ENCODE results near the gene PDSS2.

Gene PDSS2

DNA sequence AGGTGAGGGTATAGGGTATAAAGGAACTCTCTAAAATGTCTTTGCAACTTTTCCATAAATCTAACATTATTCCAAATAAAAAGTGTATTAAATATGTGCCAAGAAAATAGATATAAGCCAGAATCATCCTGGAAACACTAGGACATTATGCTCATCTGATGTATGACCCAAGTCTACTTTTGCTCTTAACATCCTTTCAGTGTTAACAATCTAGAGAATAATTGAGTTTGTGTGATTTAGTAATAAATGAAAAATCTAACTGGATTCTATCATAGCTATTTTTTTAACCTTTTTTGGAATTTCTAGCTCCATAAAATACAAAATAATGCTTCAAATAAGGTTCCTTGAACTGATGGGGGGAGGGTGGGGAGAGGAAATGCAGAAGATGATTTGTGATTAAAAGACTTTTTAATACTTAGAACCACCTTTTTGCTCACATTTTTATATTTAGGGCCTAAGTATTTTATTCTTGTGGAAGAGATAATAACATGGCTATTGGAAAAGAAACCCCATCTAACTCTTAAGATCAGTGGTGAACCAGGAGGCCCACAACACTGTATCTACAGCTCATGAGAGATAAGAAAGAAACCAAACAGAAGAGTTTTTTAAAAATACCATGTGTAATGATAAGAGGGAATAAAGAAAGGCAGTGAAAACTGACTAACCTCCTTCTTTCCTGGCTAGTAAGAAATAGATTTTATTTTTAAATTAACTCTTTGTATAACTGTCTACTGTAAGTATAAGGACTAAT, 68.5 kb downstream of the PDSS2 start:
- Histone ChIP-seq H3K36me3 (no peaks in the 10 kb centered on the region), H3K27ac (no peak overlapping the region), H3K4me3 (ENCODE audit: low read depth, low read length) (no peak overlapping the region), H3K27me3 (ENCODE audit: insufficient read depth, low read depth, severe bottlenecking) (no peaks in the 10 kb centered on the region), H3K9me3 (ENCODE audit: severe bottlenecking) (no peaks in the 10 kb centered on the region)
- DNase-seq = no peak
- TF ChIP-seq, protein P1, sequence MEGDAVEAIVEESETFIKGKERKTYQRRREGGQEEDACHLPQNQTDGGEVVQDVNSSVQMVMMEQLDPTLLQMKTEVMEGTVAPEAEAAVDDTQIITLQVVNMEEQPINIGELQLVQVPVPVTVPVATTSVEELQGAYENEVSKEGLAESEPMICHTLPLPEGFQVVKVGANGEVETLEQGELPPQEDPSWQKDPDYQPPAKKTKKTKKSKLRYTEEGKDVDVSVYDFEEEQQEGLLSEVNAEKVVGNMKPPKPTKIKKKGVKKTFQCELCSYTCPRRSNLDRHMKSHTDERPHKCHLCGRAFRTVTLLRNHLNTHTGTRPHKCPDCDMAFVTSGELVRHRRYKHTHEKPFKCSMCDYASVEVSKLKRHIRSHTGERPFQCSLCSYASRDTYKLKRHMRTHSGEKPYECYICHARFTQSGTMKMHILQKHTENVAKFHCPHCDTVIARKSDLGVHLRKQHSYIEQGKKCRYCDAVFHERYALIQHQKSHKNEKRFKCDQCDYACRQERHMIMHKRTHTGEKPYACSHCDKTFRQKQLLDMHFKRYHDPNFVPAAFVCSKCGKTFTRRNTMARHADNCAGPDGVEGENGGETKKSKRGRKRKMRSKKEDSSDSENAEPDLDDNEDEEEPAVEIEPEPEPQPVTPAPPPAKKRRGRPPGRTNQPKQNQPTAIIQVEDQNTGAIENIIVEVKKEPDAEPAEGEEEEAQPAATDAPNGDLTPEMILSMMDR (IDR thresholded peaks at IDR 0.05; ENCODE audit: low read depth, low read length) = no peak

DNA sequence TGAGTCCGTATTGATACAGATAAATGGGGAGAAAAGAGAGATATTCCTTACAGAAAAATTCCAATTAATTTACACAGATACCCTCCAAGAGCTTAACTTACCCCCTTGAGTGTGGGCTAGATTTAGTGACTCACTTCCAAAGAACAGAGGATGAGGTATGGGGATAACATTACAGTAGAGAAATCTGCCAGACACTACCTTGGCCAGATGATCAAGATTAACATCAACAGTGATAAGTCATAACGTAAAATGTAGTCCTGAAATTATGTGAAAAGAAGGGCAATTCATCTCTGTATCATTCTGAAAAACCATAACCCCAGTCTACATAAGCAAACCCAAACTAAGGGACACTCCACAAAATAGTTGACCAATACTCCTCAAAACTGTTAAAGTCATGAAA, 69.3 kb downstream of the PDSS2 start:
- H3K4me3 ChIP-seq (ENCODE audit: low read depth, low read length) = no peak overlapping the region
- DNase-seq = no peak
- no peak overlapping the region for H3K27ac ChIP-seq
- no peaks in the 10 kb centered on the region for H3K9me3 ChIP-seq (ENCODE audit: severe bottlenecking)
- H3K27me3 ChIP-seq (ENCODE audit: insufficient read depth, low read depth, severe bottlenecking) = no peaks in the 10 kb centered on the region
- TF ChIP-seq, protein P1 (IDR thresholded peaks at IDR 0.05; ENCODE audit: low read depth, low read length) = no peak
- H3K36me3 ChIP-seq = no peaks in the 10 kb centered on the region

DNA sequence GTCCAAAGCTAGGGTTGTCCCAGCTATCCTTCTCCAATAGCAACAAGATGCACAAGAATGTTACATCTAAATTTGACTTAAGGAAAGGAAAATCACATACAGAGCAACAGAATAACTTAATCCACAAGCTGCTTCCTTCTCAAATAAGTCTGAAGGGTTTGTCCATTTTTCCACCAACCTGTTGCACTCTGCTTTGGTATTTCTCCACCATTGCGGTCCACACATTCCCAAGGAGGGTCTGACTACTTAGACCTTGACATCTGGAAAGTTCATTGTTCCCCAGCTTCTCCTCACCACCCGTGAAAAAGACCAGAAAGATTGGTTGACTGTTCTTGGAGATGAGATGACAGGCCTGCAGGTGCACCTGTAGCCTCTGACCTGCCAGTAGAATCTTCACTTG, 72.5 kb downstream of the PDSS2 start:
- TF ChIP-seq, protein P1 (IDR thresholded peaks at IDR 0.05; ENCODE audit: low read depth, low read length) = no peak
- Histone ChIP-seq H3K4me3 (ENCODE audit: low read depth, low read length) (no peak overlapping the region), H3K36me3 (no peaks in the 10 kb centered on the region), H3K27ac (no peak overlapping the region), H3K9me3 (ENCODE audit: severe bottlenecking) (no peaks in the 10 kb centered on the region), H3K27me3 (ENCODE audit: insufficient read depth, low read depth, severe bottlenecking) (no peaks in the 10 kb centered on the region)
- no peak for DNase-seq

DNA sequence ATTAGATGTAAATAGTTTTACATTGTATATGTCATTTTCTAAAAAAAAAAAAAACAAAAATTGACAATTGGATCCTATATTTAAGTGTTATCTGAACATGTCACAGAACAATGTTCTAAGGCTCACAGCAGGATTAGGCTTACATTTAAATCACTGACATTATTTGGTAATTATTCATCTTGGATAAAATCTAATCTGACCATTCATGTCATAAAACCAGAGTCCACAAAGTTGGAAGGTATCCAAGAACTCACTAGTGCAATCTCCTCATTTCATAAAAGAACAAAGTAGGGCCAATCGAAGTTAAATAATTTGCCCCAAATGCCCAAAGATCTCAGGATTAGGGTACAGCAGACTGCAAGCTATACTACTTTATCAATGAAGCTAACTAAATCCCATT, 73.0 kb downstream of the PDSS2 start:
- Histone ChIP-seq H3K9me3 (ENCODE audit: severe bottlenecking) (no peaks in the 10 kb centered on the region), H3K4me3 (ENCODE audit: low read depth, low read length) (no peak overlapping the region), H3K36me3 (no peaks in the 10 kb centered on the region), H3K27me3 (ENCODE audit: insufficient read depth, low read depth, severe bottlenecking) (no peaks in the 10 kb centered on the region), H3K27ac (no peak overlapping the region)
- no peak for DNase-seq
- TF ChIP-seq, protein P1 (IDR thresholded peaks at IDR 0.05; ENCODE audit: low read depth, low read length) = no peak

DNA sequence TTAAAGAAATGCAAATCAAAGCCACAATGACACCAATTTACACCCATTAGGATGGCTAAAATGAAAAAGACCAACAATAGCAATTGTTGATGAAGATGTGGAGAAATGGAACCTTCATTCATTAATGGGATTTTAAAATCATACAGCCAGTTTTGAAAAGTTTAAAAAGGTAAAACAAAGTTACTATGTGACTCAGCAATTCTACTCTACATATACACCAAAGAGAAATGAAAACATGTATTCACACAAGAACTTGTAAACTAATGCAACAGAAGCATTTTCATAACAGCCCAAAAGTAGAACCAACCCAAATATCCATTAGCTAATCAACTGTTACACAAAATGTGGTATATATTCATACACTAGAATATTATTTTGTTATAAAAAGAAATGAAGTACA, 75.7 kb downstream of the PDSS2 start:
- TF ChIP-seq, protein P1 (IDR thresholded peaks at IDR 0.05; ENCODE audit: low read depth, low read length) = no peak
- no peaks in the 10 kb centered on the region for H3K27me3 ChIP-seq (ENCODE audit: insufficient read depth, low read depth, severe bottlenecking)
- no peak for DNase-seq
- no peak overlapping the region for H3K27ac ChIP-seq
- H3K9me3 ChIP-seq (ENCODE audit: severe bottlenecking) = no peaks in the 10 kb centered on the region
- no peak overlapping the region for H3K4me3 ChIP-seq (ENCODE audit: low read depth, low read length)
- no peaks in the 10 kb centered on the region for H3K36me3 ChIP-seq

DNA sequence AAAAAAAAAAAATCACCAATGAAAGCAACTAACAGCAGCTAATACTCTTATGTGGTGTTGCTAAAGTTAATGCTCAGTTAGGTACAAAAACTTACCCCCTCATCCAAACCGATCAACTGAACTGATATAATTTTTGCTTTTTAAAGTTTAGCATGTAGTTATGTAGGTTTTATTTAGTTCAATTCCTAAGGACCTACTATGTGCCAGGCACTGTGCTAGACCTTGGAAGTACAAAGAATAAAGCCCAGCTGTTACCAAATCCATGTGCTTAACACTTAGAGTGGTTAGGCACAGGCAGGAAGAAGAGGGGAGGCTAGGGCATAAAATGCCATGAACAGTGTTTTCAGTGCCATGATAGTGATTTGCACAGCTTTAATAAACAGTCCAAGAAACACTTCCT, 85.1 kb downstream of the PDSS2 start:
- Histone ChIP-seq H3K9me3 (ENCODE audit: severe bottlenecking) (no peaks in the 10 kb centered on the region), H3K27ac (no peak overlapping the region), H3K4me3 (ENCODE audit: low read depth, low read length) (no peak overlapping the region), H3K36me3 (no peaks in the 10 kb centered on the region), H3K27me3 (ENCODE audit: insufficient read depth, low read depth, severe bottlenecking) (no peaks in the 10 kb centered on the region)
- no peak for DNase-seq
- TF ChIP-seq, protein P1 (IDR thresholded peaks at IDR 0.05; ENCODE audit: low read depth, low read length) = no peak

Measured in WERI-Rb-1 (cell line).